GM18511 (cell line): ENCODE results near the gene TMEM91.
"Not testable (repeated sequence)": the region's sequence is repeated elsewhere in the genome, so short reads cannot be mapped to it uniquely, and the experiment has no call there.

Experiments
- ATAC-seq: cut with Tn5 transposase; IDR thresholded peaks from one replicate; pipeline ENCODE4 v1.9.1; 2021; ENCODE audit warnings: mild to moderate bottlenecking, moderate library complexity; ENCODE audit not compliant: unreplicated experiment

Gene TMEM91

DNA sequence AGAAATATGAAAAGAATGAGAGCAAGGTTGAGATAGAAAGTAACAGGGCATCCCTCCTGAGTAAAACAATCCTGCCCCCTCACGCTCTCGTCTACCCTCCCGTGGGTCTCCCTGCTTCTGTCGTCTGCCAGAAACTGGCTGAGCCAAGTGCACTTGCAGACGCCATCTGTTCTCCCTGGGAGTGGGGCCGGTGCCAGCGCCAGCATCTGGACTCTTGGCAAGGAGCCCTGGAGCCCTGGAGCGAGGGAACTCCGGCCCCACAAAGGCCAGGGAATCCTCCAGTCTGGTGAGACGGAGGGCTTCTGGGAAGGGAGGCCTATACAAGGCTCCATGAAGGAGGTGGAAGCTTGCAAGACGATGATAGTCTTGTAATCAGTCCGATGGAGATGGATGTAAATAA lies 2.3 kb upstream of the TMEM91 start:
- ATAC-seq = no peak

DNA sequence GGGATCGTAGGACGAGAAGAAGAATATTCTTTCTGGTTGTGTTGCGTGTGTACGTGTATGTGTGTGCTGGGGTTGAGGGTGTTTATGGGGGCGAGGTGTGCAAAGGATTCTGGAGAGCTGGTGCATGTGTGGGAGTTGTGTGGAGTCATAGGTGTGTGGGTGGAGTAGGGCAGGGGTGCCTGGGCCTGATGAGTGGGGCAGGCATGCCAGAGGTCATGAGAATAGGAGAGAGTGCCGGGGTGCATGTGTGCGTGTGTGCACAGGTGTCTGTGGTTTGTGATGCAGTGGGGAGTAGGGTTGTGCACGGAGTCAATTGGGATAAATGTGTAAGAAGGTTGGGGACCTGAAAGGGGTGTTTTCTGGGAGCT lies 649 bp downstream of the TMEM91 start:
- no peak for ATAC-seq

DNA sequence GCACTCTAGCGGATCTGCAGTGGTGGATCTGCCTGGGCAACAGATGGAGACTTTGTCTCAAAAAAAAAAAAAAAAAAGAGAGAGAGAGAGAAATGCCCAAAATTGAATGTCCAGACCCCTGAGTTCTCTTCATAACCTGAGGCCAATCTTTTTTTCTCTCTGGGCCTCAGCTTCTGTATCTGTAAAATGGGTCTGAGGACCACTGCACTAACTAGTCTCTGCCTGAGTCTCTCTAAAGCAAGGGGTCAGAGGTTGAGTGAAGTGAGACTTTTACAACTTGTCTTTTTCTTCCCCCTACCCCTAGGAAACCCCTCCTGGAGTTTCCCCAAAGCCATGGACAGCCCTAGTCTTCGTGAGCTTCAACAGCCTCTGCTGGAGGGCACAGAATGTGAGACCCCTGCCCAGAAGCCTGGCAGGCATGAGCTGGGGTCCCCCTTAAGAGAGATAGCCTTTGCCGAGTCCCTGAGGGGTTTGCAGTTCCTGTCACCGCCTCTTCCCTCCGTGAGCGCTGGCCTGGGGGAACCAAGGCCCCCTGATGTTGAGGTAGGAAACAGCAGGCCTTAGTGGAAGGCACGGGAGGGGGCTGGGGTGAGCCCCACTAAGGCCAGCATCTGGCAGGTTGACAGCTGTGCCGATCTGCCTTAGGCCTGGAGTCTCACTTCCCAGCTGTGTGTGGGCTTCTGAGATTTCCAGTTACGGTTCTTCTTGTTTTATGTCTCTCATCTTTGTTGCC lies 1.8 kb downstream of the TMEM91 start:
- ATAC-seq = peak; percentile 71

DNA sequence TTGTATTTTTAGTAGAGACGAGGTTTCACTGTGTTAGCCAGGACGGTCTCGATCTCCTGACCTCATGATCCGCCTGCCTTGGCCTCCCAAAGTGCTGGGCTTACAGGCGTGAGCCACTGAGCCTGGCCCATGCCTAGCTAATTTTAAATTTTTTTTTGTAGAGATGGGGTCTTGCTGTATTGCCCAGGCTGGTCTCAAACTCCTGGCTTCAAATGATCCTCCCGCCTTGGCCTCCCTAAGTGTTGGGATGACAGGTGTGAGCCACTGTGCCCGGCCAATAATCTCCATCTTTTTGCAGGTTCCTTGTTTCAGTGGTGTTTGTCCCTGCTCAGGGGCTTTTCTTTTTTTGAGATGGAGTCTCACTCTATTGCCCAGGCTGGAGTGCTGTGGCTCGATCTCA lies 5.2 kb downstream of the TMEM91 start:
- not testable (repeated sequence) for ATAC-seq

DNA sequence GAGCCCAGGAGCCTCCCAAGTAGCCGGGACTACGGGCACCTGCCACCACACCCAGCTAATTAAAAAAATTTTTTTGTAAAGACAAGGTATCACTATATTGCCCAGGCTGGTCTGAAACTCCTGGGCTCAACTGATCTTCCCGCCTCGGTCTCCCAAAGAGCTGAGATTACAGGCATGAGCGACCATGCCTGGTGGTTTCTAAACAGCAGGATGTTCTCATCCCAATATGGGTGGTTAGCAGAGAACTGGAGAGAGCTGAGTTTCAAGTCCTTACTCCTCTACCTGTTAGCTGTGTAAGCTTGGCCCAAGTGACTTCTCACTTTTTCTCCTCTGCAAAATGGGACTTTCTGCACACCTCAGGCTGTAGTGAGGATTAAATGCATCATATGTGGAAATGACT lies 8.0 kb downstream of the TMEM91 start:
- ATAC-seq = no peak

DNA sequence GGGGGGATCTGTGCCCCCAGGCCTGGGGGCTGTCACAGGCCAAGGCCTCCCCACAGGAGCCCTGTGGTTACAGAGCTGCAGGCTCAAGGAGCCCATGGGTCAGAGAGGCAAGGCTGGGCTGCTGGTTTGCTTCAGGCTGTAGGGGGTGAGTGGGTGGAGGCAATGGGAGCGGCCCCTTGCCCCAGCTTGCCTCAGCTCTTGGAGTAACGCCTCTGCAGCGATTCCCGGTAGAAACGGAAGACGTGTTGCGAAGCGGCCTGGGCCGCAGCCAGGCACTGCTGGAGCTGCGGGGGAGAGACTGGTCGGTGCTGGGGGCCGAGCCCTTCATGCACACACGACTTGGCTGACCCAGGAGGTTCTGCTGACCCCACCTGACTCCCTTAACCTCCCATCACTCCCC lies 10.1 kb downstream of the TMEM91 start:
- ATAC-seq = no peak

DNA sequence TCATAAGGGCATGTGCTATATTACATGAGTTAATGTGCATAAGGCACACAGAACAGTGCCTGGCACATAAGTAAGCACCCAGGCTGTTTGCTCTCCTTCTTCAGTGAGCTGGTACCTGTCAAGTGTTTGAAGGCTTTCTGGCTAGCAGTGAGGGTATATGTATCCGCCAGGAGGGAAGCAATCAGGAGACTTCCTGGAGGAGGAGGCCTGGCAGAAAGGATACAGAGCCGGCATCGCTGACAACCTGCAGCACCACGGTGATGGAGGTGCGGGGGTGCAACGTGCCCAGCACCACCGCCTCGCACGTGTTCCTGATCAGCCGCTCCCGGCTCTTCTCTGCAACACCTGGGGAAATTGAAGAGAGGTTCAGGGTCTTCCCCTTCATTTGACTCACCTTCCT lies 15.3 kb downstream of the TMEM91 start:
- no peak for ATAC-seq

DNA sequence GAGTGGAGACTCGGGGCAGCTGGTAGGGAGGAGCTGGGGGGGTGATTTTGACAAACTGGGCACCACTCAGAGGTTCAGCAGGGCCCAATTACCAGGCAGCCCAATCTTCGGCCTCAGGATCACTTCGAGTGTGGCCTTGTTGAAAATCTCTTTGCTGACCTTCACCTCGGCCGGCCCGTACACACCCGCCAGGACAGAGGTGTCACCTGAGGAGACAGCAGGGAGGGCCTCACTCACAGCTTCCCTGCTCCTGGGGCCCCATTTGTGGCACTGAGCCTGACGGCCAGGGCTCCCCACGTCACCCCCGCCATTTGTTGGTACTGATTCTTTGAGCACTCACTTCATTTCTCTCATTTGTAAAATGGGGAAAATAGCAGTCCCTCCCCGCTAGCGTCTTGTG lies 16.4 kb downstream of the TMEM91 start:
- no peak for ATAC-seq

DNA sequence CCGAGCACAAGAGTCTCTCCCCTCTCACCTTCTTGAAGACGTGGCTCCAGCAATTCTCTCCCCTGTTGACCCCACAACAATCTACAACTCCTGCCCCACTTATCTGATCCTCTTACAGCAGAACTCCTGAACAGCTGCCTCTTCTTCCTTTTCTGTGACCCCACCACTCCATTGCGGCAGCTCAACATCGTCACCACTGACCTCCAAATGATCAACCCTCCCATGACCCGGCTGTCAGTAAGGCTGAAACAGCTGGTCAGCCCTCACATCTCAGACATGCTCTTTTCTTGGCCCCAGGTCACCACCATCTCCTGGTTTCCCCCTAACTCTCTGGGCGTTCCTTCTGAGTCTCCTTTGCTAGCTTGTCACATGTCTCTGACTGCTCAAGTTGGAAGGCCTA lies 19.0 kb downstream of the TMEM91 start:
- ATAC-seq = no peak

DNA sequence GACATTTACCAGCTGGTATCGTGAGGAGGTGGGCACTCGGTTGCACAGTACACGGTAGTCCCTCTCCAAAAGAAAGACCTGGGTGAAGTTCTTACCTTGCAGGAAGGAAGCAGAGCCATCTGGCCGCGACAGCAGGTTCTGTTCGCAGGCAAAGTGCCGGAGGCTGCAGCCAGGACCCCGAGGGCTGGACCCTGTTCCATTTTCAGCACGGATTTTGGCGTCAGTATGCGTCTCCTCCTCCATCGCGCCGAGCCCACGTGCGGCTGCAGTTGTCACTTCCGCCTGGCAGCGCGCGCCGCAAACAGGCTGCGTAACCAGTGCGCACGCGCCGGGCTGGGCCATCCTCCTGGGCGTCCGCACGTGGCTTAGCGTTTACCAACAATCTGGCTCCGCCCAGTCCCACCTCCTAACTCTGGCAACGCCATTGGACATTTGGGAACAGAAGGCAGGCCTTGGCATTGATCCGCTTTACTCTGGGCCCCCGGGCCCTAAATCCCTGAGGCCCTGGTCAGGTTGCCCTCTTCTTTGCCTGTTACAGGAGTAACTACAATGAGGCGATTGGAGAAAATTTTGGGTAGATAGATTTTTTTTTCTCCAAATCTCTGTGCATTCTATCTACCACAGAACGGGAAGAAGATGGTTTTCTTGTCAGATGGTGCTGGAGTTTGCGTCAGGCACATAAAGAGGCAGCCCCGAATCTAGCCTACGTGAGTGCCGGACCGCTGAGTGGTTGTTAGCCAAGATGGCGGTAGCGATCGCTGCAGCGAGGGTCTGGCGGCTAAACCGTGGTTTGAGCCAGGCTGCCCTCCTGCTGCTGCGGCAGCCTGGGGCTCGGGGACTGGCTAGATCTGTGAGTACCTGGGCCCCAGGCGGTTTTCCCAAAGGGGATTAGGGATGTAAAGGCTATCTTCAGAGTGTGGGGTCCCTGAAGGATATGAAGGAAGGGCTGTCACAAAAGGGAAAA lies 21.0 kb downstream of the TMEM91 start, which contains the start of the genes BCKDHA and EXOSC5:
TSS of gene BCKDHA (plus strand) at position 733 of the 964 bp plus-strand sequence. CDS start at position 743, 10 bp downstream.
TSS of gene EXOSC5 (minus strand) at position 274 of the 964 bp plus-strand sequence. CDS start at position 243, 31 bp downstream.
- peak; percentile 89 for ATAC-seq

DNA sequence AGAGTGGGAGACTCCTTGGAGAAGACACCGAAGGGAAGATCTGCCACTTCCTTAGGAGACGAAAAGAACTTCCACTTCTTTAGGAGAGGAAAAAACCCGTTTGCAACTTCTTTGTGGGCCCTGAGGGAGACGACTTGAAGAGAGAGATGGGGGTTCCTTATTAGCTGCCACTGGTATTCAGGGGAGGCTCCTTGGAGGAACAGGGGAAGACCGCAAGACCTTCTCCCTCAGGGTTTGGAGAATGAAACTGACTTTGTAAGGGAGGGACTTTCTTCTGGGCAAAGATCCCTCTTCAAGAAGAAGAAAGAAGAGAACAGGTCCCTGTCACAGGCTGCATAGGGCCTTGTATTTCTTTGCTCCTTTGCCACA lies 21.7 kb downstream of the TMEM91 start:
- ATAC-seq = no peak

DNA sequence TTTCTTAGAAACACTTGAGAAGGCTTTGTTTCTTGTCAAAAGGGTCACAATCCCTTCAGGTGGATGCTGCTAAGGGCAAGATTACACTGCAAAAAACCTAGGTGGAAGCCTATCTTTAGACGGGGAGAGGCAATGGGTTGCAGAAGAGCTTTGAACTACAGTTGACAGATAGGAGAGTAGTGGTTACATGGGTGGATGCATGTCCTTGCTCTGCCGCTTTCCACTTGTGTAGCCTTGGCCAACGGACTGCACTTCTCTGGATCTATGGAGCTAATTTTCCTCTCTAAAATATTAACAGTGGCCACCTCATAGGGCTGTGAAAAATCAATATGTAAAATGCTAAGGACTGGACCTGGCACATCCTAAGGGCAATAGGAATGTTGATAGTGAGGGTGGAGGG lies 22.3 kb downstream of the TMEM91 start:
- no peak for ATAC-seq

DNA sequence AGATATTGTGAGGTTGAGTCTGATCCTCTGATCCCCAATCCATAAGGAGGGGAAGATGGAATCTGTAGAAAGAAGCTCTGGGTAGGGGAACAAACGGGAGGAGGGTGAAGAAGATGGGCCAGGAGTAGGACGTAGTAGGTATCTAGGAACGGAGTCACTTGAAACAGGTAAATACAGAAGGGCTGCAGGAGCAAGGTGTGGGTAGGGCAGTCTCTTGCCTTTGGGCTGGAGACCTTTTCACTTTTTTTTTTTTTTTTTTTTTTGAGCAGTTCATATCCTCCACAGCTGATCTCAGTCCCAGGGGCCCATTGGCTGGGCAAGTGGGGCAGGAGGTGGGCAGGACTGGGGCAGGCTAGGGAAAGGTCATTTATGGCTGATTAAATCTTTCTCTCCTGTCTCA lies 22.8 kb downstream of the TMEM91 start:
- no peak for ATAC-seq

DNA sequence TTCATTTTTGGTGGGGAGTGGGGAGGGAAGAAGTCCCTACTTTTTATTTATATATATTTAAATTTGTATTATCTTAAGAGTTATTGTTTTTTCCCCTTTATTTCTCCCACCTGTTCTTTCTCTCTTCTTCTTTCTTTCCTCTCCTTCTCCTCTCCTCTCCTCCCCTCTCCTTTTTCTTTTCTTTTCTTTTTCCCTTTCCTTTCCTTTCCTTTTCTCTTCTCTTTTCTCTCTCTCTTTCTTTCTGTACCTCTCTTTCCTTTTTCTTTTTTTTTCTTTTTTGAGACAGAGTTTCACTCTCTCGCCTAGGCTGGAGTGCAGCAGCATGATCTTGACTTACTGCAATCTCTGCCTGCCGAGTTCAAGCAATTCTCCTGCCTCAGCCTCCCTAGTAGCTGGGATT lies 23.2 kb downstream of the TMEM91 start:
- no peak for ATAC-seq

DNA sequence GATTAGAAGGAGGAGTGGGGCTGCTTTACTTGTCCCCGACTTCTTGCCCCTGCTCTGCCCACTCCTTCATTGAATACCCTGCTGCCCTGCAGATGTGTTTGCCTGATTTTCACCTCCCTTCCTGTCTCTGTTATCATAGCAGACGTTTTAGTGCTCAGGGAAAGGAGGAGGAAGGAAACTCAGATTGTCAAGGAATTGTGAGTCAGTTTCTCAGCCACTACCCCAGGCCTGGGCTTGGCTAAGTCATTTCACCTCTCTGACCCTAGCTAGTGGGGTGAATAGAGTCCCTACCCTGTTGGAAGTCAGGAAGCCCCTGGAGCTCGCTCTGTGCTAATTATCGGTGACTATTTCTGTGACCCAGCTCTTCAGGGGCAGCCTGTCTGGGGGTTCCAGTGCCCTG lies 25.1 kb downstream of the TMEM91 start:
- ATAC-seq = no peak

DNA sequence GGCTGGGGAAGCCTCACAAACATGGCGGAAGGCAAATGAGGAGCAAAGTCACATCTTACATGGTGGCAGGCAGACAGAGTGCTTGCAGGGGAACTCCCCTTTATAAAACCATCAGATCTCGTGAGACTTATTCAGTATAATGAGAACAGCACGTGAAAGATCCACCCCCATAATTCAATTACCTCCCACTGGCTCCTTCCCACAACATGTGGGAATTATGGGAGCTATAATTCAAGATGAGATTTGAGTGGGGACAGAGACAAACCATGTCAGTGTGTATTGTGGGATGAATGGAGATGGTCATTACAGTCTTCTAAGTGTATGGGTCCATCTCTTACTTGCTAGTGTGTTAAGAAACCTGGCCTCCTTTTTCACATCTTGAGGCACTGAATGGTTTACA lies 25.7 kb downstream of the TMEM91 start:
- no peak for ATAC-seq

DNA sequence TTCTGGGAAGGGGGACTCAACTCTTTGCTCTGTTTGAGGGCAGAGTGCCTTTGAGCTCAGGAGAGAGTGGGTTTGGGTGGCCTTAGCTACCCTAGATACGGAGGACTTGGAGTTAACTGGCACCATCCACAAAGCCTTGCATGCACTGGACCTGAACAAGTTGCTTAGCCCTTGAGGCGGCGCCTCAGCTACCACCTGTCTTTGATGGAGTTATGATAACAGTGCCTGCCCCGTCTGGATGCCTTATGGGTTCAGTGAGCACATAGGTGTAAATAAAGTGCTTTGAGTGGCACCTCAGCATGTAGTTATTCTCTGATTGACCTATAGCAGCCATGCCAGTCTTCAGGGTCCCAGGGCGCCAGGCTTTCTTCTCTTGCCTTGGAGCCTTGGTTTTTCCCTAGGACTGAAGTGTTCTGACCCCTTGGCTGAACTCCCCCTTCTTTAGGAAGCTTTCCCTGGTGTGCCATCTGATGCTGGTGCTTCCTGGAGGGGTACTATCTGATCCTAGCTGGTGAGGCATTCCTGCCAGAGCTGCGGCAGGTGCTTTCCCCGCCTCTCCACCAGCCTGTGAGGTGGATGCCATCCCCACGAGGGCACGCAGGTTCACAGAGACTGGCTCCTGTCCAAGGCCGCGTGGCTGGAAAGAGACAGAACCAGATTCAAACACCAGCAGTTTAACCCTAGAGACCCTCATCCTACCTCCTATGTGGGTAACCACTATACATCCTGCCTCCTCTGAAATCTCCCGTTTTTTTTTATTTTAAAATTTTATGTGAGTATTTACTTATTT lies 27.0 kb downstream of the TMEM91 start:
- no peak for ATAC-seq

DNA sequence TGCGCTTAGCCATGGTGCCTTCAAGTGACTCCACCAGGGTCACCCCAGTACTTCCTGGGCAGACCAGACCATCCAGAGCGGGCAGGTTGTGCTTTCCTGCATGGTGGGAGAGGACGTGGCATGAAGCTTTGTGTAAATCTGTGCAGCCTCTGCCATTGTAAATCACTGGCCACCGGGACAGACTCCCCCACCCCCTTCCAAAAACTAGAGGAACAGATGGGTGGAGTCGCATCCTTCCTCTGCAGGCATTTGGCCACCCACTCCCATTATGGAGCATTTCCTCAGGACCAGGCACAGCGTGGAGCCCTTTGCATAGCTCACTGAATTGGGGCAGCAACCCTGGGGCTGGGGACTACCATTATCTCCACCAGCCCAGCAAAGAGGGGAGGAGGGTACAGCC lies 29.4 kb downstream of the TMEM91 start:
- no peak for ATAC-seq

DNA sequence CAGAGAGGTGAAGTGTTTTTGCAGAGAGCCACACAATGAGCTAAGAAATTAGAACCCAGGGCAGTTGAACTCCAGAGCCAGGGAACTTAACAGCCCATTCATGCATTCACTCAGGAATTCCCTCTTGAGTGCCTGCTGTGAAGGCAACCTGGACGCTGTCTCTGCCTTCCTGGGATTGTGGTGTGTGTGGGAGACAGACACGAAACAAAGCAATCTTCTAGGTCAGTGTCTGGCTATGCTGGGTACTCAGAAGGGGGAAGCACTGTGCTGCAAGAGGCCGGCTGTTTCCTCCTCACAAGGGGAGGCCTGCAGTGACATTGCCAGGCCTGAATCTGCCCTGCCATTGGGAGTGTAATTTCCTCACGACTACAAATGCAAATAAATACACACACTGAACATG lies 30.9 kb downstream of the TMEM91 start:
- ATAC-seq = no peak

DNA sequence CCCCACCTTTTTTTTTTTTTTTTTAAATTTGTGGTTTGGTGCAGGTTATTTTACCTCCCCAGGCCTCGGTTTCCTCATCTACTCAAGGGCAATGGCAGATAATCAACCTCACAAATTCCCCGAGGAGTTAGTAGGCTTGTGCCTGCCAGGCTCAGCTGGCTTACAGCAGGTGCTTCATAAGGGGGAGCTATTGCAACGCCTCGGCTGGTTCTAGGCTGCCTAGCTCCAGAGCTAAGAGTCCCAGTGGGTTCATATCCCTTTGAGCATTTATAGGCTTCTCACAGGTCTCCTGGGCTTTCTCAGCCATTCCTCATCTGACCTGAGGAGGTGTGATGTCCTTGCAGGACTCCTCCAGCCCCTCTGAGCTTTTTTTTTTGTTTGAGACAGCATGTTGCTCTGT lies 31.9 kb downstream of the TMEM91 start:
- ATAC-seq = no peak

DNA sequence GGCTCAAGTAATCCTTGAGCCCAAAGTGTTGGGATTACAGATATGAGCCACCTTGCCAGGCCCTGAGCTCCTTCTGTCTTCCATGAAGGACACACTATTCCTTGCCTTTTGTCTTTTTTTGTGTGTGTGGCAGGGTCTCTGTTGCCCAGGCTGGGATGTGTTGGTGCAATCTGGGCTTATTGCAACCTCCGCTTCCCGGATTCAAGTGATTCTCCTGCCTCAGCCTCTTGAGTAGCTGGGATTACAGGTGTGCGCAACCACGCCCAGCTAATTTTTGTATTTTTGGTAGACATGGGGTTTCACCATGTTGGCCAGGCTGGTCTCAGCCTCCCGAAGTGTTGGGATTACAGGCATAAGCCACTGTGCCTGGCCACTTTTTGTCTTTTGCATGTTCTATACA lies 32.5 kb downstream of the TMEM91 start:
- ATAC-seq = not testable (repeated sequence)
